Activated naive CD8-positive, alpha-beta T cell treated with anti-CD3 and anti-CD28 coated beads, Interleukin-2, amount 10 ng/mL, durations not matched to agents 7 days and 5 days (primary cell): ENCODE data around the gene ADPRH. TPM values are rescaled to one million over a fixed set of nuclear protein-coding genes. Genes with fewer than 3 reads are reported as not detected.
A peak's percentile ranks its signal among the peaks of the same experiment; 100 is the strongest.

Source experiments
- ATAC-seq: fragments of 150-1000 bp; cut with Tn5 transposase; one replicate; pipeline ENCODE4 v1.10.0; 2021; ENCODE audit warnings: low read depth, moderate library complexity
- POLR2A ChIA-PET: fragments of 350-600 bp; sonication (Branson Sonifier 250); formaldehyde crosslinking; loops from one replicate; lab custom pipeline; 2021; ENCODE audit warnings: antibody characterized with exemption; lab: Charles Lee
- DNase-seq: peaks from one replicate; pipeline ENCODE4 v3.0.0; 2021
- H3K27ac Mint-ChIP-seq: one replicate; pipeline ENCODE4 v1.8.0; 2022; ENCODE audit warnings: mild to moderate bottlenecking, mixed read lengths
- H3K27me3 Mint-ChIP-seq: one replicate; pipeline ENCODE4 v1.8.0; 2022; ENCODE audit warnings: mild to moderate bottlenecking, moderate library complexity, mixed read lengths
- H3K36me3 Mint-ChIP-seq: one replicate; pipeline ENCODE4 v1.8.0; 2021; ENCODE audit warnings: mild to moderate bottlenecking, mixed read lengths
- H3K4me1 Mint-ChIP-seq: one replicate; pipeline ENCODE4 v1.8.0; 2021; ENCODE audit warnings: mixed read lengths
- H3K4me3 Mint-ChIP-seq: one replicate; pipeline ENCODE4 v1.8.0; 2022; ENCODE audit warnings: mild to moderate bottlenecking, moderate library complexity, mixed read lengths
- H3K9me3 Mint-ChIP-seq: one replicate; pipeline ENCODE4 v1.8.0; 2021; ENCODE audit warnings: mixed read lengths
- total RNA-seq, 2 experiments: library from RNA; stranded (reverse); gene quantifications; one replicate each; pipeline ENCODE4 v1.2.3, GENCODE V29; 2021

The ADPRH gene
- total RNA-seq, 2 experiments from 2014 or later = 4.5 to 5.9 TPM

DNA sequence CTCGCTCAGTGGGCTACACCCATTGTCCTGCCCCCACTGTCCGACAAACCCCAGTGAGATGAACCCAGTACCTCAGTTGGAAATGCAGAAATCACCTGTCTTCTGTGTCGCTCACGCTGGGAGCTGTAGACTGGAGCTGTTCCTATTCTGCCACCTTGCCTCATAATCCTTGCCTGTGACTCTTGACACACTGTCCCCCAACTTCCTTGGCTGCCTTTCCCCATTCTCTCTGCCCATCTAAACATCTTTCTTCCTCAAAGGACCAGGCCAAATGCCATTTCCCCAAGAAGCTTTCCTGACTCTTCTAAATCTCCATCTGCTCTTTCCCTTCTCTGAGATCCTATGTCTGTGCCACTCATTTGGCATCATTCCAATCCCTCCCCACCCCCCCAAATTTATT is 10.1 kb upstream of the ADPRH start:
- Mint-ChIP-seq H3K36me3 (peaks cover 8% of the 10 kb centered on the region), H3K4me1 (peaks cover 11% of the 10 kb centered on the region), H3K4me3 (no peak overlapping the region), H3K27ac (no peak overlapping the region), H3K9me3 (peaks cover 2% of the 10 kb centered on the region), H3K27me3 (no peaks in the 10 kb centered on the region)
- POLR2A ChIA-PET = no interaction called here
- ATAC-seq (no peak), DNase-seq (no peak)

DNA sequence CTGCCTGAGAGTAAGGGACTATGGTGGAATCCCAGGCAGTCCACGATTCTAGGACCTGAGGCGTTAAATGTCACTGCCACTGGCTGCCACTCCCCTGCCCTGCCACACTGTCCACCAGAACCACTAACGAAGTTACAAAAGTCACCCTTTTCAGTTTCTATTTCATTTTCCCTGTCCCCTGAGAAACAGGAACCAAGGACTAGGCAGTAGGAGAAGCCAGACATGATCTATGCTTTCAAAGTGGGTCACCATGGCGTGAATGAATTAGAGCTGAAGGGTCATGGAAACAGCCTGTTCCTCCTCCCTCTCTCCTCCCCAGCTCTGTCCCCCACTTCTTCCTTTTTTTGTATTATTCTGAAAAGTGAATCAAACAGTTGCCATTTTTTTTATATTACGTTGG is 9.1 kb upstream of the ADPRH start:
- ATAC-seq (no peak), DNase-seq (no peak)
- no peaks in the 10 kb centered on the region for H3K27me3 Mint-ChIP-seq
- peaks cover 11% of the 10 kb centered on the region for H3K4me1 Mint-ChIP-seq
- POLR2A ChIA-PET = no interaction called here
- H3K9me3 Mint-ChIP-seq = peaks cover 2% of the 10 kb centered on the region
- peaks cover 8% of the 10 kb centered on the region for H3K36me3 Mint-ChIP-seq
- peak overlapping the region; percentile 70 for H3K27ac Mint-ChIP-seq
- H3K4me3 Mint-ChIP-seq = peak overlapping the region; percentile 16

DNA sequence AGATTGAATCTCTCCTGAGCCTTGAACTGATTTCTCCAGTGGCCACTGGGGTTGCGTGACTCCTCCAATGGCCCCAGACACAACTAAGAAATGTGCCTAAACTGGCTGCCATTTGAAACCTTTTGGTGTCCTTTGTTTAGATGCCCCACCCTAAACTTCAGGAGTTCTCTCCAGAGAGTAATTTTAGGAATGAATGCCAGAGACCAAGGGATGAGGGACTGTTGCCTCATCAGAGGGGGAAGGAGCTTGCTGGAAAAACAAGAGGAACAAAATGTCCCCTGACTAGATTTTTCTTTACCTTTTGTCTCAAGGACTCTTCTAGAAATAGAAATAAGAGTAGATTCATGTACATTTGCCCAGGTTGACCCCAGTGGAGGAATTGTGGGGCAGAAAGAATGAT is 8.1 kb upstream of the ADPRH start:
- Mint-ChIP-seq H3K36me3 (peaks cover 6% of the 10 kb centered on the region), H3K4me1 (peaks cover 11% of the 10 kb centered on the region), H3K4me3 (no peak overlapping the region), H3K27ac (no peak overlapping the region), H3K9me3 (peaks cover 2% of the 10 kb centered on the region), H3K27me3 (no peaks in the 10 kb centered on the region)
- DNase-seq (no peak), ATAC-seq (no peak)
- POLR2A ChIA-PET = no interaction called here

DNA sequence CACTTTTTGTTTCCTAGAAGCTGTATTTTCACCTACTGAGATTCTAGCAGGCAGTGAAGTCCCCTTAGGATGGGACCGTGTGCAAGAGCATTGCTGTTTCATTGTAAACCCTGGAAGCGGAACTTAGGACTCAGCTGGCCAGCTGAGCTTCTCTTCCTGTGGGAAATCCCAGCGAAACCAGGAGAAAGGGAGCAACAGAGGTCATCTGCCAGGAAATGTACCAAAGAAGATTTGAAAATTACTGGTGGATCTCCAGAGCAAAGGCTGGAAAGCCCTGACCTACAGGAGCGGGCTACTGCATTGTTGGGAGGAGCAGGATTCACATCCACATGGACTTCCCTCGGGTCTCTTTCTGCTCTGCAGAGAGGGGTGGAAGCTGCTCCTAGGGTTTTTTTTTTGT is 7.6 kb upstream of the ADPRH start:
- peaks cover 2% of the 10 kb centered on the region for H3K9me3 Mint-ChIP-seq
- H3K27me3 Mint-ChIP-seq = no peaks in the 10 kb centered on the region
- POLR2A ChIA-PET = no interaction called here
- ATAC-seq (no peak), DNase-seq (no peak)
- peaks cover 10% of the 10 kb centered on the region for H3K4me1 Mint-ChIP-seq
- H3K36me3 Mint-ChIP-seq = peaks cover 6% of the 10 kb centered on the region
- no peak overlapping the region for H3K27ac Mint-ChIP-seq
- no peak overlapping the region for H3K4me3 Mint-ChIP-seq

DNA sequence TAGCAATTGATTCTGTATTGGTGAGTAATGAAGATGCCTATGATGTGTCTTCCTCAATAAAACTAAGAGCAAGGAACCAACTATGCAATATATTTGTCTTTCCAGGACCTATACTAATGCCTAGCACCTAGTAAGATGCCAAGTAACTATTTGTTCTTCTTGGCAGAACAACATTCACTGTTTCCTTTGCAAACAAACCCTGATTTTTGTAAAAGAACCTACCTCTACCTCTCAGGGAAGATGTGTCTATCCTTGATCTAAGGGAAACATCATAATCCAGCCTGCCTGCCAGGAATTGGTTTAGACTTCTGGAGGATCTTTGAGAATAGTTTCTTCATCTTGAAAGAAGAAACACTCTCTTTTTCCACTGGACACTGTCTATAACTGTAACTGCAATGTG is 3.8 kb upstream of the ADPRH start:
- DNase-seq (no peak), ATAC-seq (no peak)
- Mint-ChIP-seq H3K9me3 (no peaks in the 10 kb centered on the region), H3K27ac (no peak overlapping the region), H3K4me1 (peaks cover 7% of the 10 kb centered on the region), H3K36me3 (peaks cover 3% of the 10 kb centered on the region), H3K27me3 (no peaks in the 10 kb centered on the region), H3K4me3 (no peak overlapping the region)
- POLR2A ChIA-PET = no interaction called here

DNA sequence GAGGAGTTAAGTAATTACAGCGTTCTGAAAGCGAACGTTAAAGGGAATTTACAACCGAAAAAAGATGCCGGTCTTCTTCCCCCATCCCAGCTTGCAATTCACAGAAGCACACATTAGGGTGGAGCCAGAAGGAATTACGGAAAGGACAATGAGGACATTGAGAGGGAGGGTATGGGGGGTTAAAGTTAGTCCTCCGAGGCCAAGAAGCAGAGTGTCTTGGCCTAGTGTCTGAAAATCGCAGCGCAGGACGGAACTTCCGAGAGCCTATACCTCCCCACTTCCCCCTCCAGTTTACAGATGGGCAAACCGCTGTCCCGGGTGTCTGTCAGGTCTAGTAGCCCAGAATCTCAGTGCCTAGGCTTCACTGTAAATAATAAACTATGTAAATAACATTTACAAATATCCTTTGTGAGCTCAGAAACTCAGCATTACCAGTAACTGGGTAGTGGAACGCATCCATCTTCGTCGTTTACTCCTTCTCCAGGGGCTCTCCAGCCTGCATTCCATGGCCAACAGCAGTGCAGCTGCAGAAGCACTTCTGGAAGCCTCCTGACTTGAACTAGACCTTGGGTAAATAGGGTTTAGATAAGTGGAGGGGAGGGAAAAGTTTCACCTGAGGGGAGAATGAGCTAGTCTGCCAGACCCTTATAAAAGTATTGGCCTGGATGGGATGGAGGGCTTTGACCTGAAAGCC is 922 bp downstream of the ADPRH start:
- POLR2A ChIA-PET = interaction anchor here (0.7 to 2.0 kb wide), 6 partner anchors 21 to 96 kb away, joined by 3 to 6 read pairs (median 3); partner anchors contain the start of genes COX17 and TIMMDC1
- H3K27me3 Mint-ChIP-seq = no peaks in the 10 kb centered on the region
- no peak for DNase-seq
- H3K27ac Mint-ChIP-seq = peak overlapping the region; percentile 88
- H3K4me3 Mint-ChIP-seq = peak overlapping the region; percentile 88
- peaks cover 7% of the 10 kb centered on the region for H3K36me3 Mint-ChIP-seq
- H3K4me1 Mint-ChIP-seq = peaks cover 16% of the 10 kb centered on the region
- H3K9me3 Mint-ChIP-seq = no peaks in the 10 kb centered on the region
- peak; percentile 42 for ATAC-seq

DNA sequence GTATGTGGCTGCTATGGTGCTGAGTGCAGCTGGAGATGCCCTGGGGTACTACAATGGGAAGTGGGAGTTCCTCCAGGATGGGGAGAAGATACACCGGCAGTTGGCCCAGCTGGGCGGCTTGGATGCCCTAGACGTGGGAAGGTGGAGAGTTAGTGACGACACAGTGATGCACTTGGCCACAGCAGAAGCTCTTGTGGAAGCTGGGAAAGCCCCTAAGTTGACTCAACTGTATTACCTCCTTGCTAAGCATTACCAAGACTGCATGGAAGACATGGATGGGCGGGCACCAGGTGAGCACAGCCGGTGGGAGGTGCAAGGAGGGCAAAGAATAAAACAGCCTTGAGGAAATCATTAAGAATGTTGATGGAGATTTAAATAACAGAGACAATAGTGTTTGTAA is 2.9 kb downstream of the ADPRH start:
- Mint-ChIP-seq H3K36me3 (peaks cover 13% of the 10 kb centered on the region), H3K4me3 (no peak overlapping the region), H3K27me3 (no peaks in the 10 kb centered on the region), H3K4me1 (peaks cover 16% of the 10 kb centered on the region), H3K9me3 (no peaks in the 10 kb centered on the region), H3K27ac (no peak overlapping the region)
- ATAC-seq (no peak), DNase-seq (no peak)
- POLR2A ChIA-PET = no interaction called here

DNA sequence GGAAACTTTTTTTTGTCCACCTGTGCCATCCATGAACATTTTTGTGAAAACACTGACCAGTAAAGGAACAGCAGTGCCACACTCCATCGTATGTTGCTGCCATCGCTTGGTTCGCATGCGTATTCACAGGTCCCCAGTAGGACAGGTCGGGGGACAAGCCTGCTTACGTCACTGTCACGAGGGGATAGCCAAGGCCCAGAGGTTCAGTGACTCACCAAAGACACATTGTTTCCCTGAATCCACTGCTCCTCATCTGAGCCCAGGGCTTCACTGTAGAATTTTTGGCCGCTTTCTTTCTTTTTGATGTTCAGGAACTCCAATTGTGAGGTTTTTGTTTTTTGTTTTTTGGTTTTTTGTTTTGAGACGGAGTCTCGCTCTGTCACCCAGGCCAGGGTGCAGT is 5.9 kb downstream of the ADPRH start:
- H3K9me3 Mint-ChIP-seq = peaks cover 2% of the 10 kb centered on the region
- H3K4me1 Mint-ChIP-seq = peaks cover 27% of the 10 kb centered on the region
- peaks cover 2% of the 10 kb centered on the region for H3K27me3 Mint-ChIP-seq
- no peak overlapping the region for H3K4me3 Mint-ChIP-seq
- DNase-seq = no peak
- POLR2A ChIA-PET = no interaction called here
- H3K36me3 Mint-ChIP-seq = peaks cover 28% of the 10 kb centered on the region
- H3K27ac Mint-ChIP-seq = no peak overlapping the region
- no peak for ATAC-seq

DNA sequence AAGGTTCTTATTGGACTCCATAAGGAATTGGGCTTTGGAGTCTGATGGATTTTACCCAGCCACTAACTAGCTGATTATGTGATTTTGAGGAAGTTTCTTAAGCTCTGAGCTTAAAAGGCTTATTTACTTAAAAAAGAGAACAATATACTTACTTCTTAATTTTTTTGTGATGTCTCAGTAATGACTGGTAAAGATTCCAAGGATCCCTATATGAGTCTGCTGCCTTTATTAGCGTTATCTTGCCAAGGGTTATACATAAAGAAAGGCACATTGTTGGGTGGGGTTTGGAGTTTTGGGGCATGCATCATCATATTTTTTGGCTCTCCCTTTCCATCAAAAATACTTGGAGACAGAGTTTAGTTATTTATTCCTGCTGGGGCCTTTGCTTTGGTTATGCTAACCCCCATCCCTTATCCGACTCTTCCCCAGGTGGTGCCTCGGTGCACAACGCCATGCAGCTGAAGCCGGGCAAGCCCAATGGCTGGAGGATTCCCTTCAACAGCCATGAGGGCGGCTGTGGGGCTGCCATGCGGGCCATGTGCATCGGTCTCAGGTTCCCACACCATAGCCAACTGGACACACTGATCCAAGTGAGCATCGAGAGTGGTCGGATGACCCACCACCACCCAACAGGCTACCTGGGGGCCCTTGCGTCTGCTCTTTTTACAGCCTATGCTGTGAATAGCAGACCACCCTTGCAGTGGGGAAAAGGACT is 6.7 kb downstream of the ADPRH start:
- POLR2A ChIA-PET = no interaction called here
- H3K9me3 Mint-ChIP-seq = peaks cover 4% of the 10 kb centered on the region
- H3K36me3 Mint-ChIP-seq = peaks cover 30% of the 10 kb centered on the region
- H3K4me1 Mint-ChIP-seq = peaks cover 27% of the 10 kb centered on the region
- no peak overlapping the region for H3K27ac Mint-ChIP-seq
- ATAC-seq = no peak
- H3K27me3 Mint-ChIP-seq = peaks cover 2% of the 10 kb centered on the region
- no peak for DNase-seq
- no peak overlapping the region for H3K4me3 Mint-ChIP-seq

DNA sequence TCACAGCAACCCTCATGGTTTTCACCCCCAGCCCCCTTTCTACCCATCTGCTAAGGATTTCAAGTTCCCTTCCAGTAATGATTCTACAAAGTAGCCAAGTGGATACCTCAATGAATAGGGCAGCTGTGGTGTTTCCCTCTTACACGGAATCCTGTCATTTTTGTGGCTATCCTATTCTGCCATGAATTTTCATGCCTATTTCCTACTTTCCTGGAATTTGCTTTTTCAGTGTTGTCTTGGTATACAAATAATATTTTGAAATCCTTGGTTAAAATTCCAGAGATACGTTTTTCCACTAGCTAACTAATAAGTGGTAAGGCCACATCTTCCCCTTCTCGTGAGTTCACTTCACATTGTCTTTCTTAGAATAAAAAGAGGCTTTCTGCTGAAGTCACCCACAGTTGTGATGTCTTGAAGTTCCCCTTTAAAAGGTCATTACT is 7.5 kb downstream of the ADPRH start:
- DNase-seq (no peak), ATAC-seq (no peak)
- Mint-ChIP-seq H3K9me3 (peaks cover 4% of the 10 kb centered on the region), H3K36me3 (peaks cover 30% of the 10 kb centered on the region), H3K4me1 (peaks cover 24% of the 10 kb centered on the region), H3K4me3 (no peak overlapping the region), H3K27me3 (peaks cover 2% of the 10 kb centered on the region), H3K27ac (no peak overlapping the region)
- POLR2A ChIA-PET = no interaction called here

DNA sequence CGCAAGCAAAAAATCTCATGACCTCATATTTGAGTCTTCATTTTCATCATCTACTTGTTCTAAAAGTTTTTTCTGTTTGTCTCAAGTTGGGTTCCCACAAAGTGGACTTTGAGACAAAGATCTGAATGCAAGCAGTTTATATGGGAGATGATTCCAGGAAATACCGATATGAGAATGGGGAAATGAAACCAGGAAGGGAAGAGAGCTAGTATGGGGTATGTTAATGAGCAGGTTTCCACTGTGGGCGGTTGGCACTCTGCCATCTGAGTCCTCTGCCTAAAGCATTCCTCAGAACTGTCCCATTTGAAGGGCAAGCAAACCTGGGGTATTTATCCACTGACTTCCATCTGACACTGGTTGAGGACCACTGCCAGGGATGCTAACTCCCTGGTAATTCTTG is 8.8 kb downstream of the ADPRH start:
- ATAC-seq (no peak), DNase-seq (no peak)
- Mint-ChIP-seq H3K27ac (no peak overlapping the region), H3K4me3 (peak overlapping the region; percentile 37), H3K27me3 (peaks cover 2% of the 10 kb centered on the region), H3K36me3 (peaks cover 23% of the 10 kb centered on the region), H3K4me1 (peaks cover 18% of the 10 kb centered on the region), H3K9me3 (peaks cover 4% of the 10 kb centered on the region)
- POLR2A ChIA-PET = interaction anchor here (0.6 kb wide), 1 partner anchor 83 kb away, joined by 3 read pairs; no protein-coding TSS in a partner anchor

DNA sequence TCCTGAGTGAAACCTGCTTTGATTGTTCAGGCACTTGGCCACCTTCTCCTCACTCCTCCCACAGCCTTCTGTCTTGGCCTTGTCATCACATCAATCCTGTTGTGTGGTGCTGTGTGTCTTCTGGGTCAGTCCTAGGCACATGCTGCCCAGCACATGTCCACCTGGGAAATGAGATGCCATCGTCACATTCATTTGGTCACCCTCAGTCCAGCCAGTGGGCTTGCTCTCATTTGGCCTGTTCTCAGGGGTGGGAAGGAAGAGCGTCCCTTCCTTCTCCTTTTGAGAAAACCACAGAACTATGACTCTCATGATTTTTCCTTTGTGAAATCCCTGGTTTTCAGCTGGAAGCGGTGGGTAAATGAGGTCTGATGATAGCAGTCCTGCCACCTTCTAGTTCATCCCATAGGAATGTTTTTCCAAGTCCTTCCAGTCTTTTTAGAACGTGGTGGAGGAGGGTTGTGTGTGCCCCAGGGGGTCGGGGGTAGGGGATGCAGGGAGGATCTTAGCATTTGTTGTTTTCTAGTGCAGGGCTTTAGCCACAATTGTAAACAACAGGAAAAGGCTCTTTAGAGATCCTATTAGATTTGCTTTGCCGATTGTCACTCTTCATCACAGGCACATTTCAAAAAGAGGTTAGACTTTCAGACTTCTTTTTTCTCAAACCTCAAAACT is 9.9 kb downstream of the ADPRH start:
- Mint-ChIP-seq H3K4me1 (peaks cover 18% of the 10 kb centered on the region), H3K27ac (no peak overlapping the region), H3K27me3 (peaks cover 2% of the 10 kb centered on the region), H3K9me3 (peaks cover 4% of the 10 kb centered on the region), H3K4me3 (no peak overlapping the region), H3K36me3 (peaks cover 23% of the 10 kb centered on the region)
- POLR2A ChIA-PET = no interaction called here
- DNase-seq = no peak
- ATAC-seq = no peak

DNA sequence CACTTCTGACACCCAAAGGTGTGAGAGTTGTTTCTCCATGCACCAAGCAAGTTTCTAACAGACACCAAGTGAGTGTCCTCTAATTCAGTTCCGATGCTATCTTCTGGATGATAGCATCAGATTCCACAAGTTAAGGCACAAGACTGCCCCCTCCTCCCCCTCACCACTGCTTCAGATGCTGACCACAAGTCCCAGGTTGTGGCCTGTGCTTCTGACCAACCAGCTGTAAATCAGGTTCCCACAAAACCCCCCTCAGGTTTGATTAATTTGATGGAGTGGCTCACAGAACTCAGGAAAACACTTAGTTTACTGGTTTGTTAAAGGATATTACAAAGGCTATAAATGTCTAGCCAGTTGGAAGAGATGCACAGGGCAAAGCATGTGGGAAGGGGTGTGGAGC is 11.4 kb downstream of the ADPRH start:
- no peak for DNase-seq
- Mint-ChIP-seq H3K27me3 (peaks cover 2% of the 10 kb centered on the region), H3K9me3 (peaks cover 4% of the 10 kb centered on the region), H3K36me3 (peaks cover 23% of the 10 kb centered on the region), H3K4me1 (peaks cover 20% of the 10 kb centered on the region), H3K27ac (no peak overlapping the region), H3K4me3 (no peak overlapping the region)
- POLR2A ChIA-PET = no interaction called here
- no peak for ATAC-seq
